ENCODE measurements around the gene IREB2.

DNA sequence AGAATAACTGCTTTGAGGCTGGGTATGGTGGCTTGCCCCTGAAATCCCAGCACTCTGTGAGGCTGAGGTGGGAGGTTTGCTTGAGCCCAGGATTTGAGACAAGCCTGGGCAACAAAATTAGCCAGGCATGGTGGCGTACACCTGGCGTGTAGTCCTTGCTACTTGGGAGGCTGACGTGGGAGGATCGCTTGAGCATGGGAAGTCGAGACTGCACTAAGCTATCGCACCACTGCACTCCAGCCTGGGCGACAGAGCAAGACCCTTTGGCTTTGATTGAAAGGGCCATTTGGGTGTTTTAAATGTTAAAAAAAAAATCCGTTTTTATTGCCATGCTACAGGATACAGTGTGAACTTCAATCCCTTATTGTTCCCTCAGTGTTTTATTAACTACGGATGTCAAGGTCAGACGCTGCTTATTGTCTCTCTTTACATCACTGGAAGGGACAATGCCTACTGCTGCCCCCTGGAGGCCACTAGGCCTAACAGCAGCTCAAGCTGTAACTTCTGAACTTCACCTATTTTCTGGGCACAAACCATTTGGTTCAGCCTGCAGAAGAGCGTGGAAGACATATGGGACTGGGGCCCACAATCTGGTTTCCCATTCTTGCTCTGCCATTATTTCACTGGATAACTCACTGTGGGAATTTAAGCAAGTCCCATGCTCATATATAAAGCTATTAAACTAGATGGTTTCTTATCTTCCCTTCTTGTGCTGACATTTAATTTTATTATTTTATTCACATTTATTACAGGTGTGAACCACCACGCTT is 15.3 kb upstream of the IREB2 start:
- TF ChIP-seq, protein P1, sequence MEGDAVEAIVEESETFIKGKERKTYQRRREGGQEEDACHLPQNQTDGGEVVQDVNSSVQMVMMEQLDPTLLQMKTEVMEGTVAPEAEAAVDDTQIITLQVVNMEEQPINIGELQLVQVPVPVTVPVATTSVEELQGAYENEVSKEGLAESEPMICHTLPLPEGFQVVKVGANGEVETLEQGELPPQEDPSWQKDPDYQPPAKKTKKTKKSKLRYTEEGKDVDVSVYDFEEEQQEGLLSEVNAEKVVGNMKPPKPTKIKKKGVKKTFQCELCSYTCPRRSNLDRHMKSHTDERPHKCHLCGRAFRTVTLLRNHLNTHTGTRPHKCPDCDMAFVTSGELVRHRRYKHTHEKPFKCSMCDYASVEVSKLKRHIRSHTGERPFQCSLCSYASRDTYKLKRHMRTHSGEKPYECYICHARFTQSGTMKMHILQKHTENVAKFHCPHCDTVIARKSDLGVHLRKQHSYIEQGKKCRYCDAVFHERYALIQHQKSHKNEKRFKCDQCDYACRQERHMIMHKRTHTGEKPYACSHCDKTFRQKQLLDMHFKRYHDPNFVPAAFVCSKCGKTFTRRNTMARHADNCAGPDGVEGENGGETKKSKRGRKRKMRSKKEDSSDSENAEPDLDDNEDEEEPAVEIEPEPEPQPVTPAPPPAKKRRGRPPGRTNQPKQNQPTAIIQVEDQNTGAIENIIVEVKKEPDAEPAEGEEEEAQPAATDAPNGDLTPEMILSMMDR (IDR thresholded peaks at IDR 0.05) = peak; percentile 66 to 98 (median 93)
- TF ChIP-seq POLR2A (IDR thresholded peaks at IDR 0.05) = no peak
